Upper lobe of left lung (tissue), 6 donors: ENCODE data around the gene ADD2. TPM values are rescaled to one million over a fixed set of nuclear protein-coding genes. Genes with fewer than 3 reads are reported as not detected.

Source experiments
- ATAC-seq, 2 donors: fragments of 200-7000 bp; cut with Tn5 transposase; one replicate each; pipeline ENCODE4 v1.9.1; 2022; ENCODE audit warnings: mild to moderate bottlenecking in 2 of 2, moderate library complexity in 2 of 2; ENCODE audit not compliant: low FRiP score in 2 of 2
- DNase-seq, 2 donors: peaks; one replicate each; pipeline ENCODE4 v3.0.0-alpha.2; 2019 to 2020
- H3K27ac ChIP-seq, 4 donors: fragments of 200-600 bp; sonication (generic); one replicate each; pipeline ENCODE4 v1.5.1; 2016 to 2019
- H3K27me3 ChIP-seq, 4 donors: fragments of 200-600 bp; sonication (generic); one replicate each; pipeline ENCODE4 v1.5.1; 2017 to 2019
- H3K36me3 ChIP-seq, 4 donors: fragments of 200-600 bp; sonication (generic); one replicate each; pipeline ENCODE4 v1.5.1; 2016 to 2019
- H3K4me1 ChIP-seq, 4 donors: fragments of 200-600 bp; sonication (generic); one replicate each; pipeline ENCODE4 v1.5.1; 2018 to 2019
- H3K4me3 ChIP-seq, 4 donors: fragments of 200-600 bp; sonication (generic); one replicate each; pipeline ENCODE4 v1.5.1; 2017 to 2019; ENCODE audit warnings: mild to moderate bottlenecking in 2 of 4, moderate library complexity in 1 of 4
- H3K9me3 ChIP-seq, 4 donors: fragments of 200-600 bp; sonication (generic); one replicate each; pipeline ENCODE4 v1.5.1; 2018 to 2019
- CTCF ChIP-seq, 6 experiments: fragments of 450-650 bp in 4 of 6; fragments of 200-600 bp in 2 of 6; sonication (generic) in 2 of 6; IDR thresholded peaks; one replicate each; pipeline ENCODE4 v1.5.1; 2016 to 2019; ENCODE audit warnings: antibody characterized with exemption in 6 of 6
- EP300 ChIP-seq, 4 donors: sonication (generic); formaldehyde crosslinking; IDR thresholded peaks; one replicate each; pipeline ENCODE4 v1.5.1; 2017; ENCODE audit warnings: antibody characterized with exemption in 4 of 4, control low read depth in 2 of 4
- POLR2A ChIP-seq, 4 donors: fragments of 450-650 bp; IDR thresholded peaks; one replicate each; pipeline ENCODE4 v1.5.1; 2016 to 2017; ENCODE audit warnings: antibody characterized with exemption in 4 of 4, mild to moderate bottlenecking in 2 of 4
- POLR2AphosphoS5 ChIP-seq, 2 donors: sonication (generic); formaldehyde crosslinking; IDR thresholded peaks; one replicate each; pipeline ENCODE4 v1.5.1; 2017; ENCODE audit warnings: antibody characterized with exemption in 2 of 2
- WGBS, 2 donors: methylation state at CpG; one replicate each; pipeline ENCODE4 v1.1.5; 2017 to 2018; 5-methylcytosine and 5-hydroxymethylcytosine counted together
- total RNA-seq, 6 donors: library from RNA; depleted of rRNA in 4 of 6; stranded (reverse); fragments of >200 nt in 4 of 6; gene quantifications; one replicate each; pipeline versions ENCODE4 v1.1.0 to v1.2.1, GENCODE V29; 2016 to 2021
- donor health status: DM: no; HTN: no; CAD: no; lungs with moderate emphysema.
- donor health status: DM: no; HTN: yes; CAD: no; lungs with severe emphysema.

ADD2 gene
- total RNA-seq, 6 donors from 2014 or later, result under 0.01 to 3.3 (median 0.50) TPM

- no peaks in the 10 kb centered on the region for H3K27me3 ChIP-seq
- H3K4me3 ChIP-seq, result no peak overlapping the region
- no peaks in the 10 kb centered on the region for H3K9me3 ChIP-seq
- no peak overlapping the region for H3K27ac ChIP-seq
- no peaks in the 10 kb centered on the region for H3K4me1 ChIP-seq
- TF ChIP-seq EP300 (IDR thresholded peaks at IDR 0.05) (no peak), CTCF (IDR thresholded peaks at IDR 0.05) (no peak)
- DNase-seq, result no peak
- 89 to 99% methylated on average over 1 to 6 of the region's 6 CpGs for WGBS, 2 donors
- no peaks in the 10 kb centered on the region for H3K36me3 ChIP-seq
- no peak for ATAC-seq
Observed at GRCh38 chr2:70696142-70696541, 71.9 kb downstream of the ADD2 start.

GRCh38 chr2:70692256-70692655 is 75.7 kb downstream of the ADD2 start:
- DNase-seq, result peak in 1 of 2 donors; percentile 12
- H3K27me3 ChIP-seq, result no peaks in the 10 kb centered on the region
- no peaks in the 10 kb centered on the region for H3K4me1 ChIP-seq
- no peak for ATAC-seq
- WGBS, 2 donors, result 94 to 95% methylated on average over 17 of the region's 17 CpGs
- no peaks in the 10 kb centered on the region for H3K9me3 ChIP-seq
- TF ChIP-seq EP300 (IDR thresholded peaks at IDR 0.05) (no peak), POLR2A (IDR thresholded peaks at IDR 0.05) (no peak), CTCF (IDR thresholded peaks at IDR 0.05) (no peak), POLR2AphosphoS5 (IDR thresholded peaks at IDR 0.05) (no peak)
- H3K36me3 ChIP-seq, result no peaks in the 10 kb centered on the region
- H3K27ac ChIP-seq, result no peak overlapping the region
- H3K4me3 ChIP-seq, result no peak overlapping the region

GRCh38 chr2:70691497-70692140 is 76.4 kb downstream of the ADD2 start:
- Histone ChIP-seq H3K4me1 (no peaks in the 10 kb centered on the region), H3K36me3 (no peaks in the 10 kb centered on the region), H3K27me3 (no peaks in the 10 kb centered on the region), H3K9me3 (no peaks in the 10 kb centered on the region), H3K27ac (no peak overlapping the region), H3K4me3 (no peak overlapping the region)
- TF ChIP-seq POLR2AphosphoS5 (IDR thresholded peaks at IDR 0.05), result no peak
- TF ChIP-seq POLR2A (IDR thresholded peaks at IDR 0.05), result no peak
- TF ChIP-seq EP300 (IDR thresholded peaks at IDR 0.05), result no peak
- TF ChIP-seq CTCF (IDR thresholded peaks at IDR 0.05), result no peak
- DNase-seq, result peak in 1 of 2 donors; percentile 11
- WGBS, 2 donors, result 82 to 88% methylated on average over 8 of the region's 8 CpGs
- ATAC-seq, result no peak

- WGBS, 2 donors, result 73 to 87% methylated on average over 3 of the region's 3 CpGs
Observed at GRCh38 chr2:70690846-70691245, 77.2 kb downstream of the ADD2 start.

More at GRCh38 chr2:70690846-70691245, 77.2 kb downstream of the ADD2 start:
- Histone ChIP-seq H3K9me3 (no peaks in the 10 kb centered on the region), H3K27ac (no peak overlapping the region), H3K27me3 (no peaks in the 10 kb centered on the region), H3K4me1 (no peaks in the 10 kb centered on the region), H3K4me3 (no peak overlapping the region), H3K36me3 (no peaks in the 10 kb centered on the region)
- ATAC-seq (no peak), DNase-seq (peak in 1 of 2 donors; percentile 1)
- TF ChIP-seq EP300 (IDR thresholded peaks at IDR 0.05) (no peak), POLR2A (IDR thresholded peaks at IDR 0.05) (no peak), POLR2AphosphoS5 (IDR thresholded peaks at IDR 0.05) (no peak), CTCF (IDR thresholded peaks at IDR 0.05) (no peak)
